ENCODE measurements around the gene ALDH4A1. TPM values are rescaled to one million over a fixed set of nuclear protein-coding genes. Genes with fewer than 3 reads are reported as not detected.

The ALDH4A1 gene
- total RNA-seq, 3 donors from 2014 or later (not counting 1 experiment from before 2014, with no cell fraction given), result 3.4 to 4.1 (median 3.7) TPM

DNA sequence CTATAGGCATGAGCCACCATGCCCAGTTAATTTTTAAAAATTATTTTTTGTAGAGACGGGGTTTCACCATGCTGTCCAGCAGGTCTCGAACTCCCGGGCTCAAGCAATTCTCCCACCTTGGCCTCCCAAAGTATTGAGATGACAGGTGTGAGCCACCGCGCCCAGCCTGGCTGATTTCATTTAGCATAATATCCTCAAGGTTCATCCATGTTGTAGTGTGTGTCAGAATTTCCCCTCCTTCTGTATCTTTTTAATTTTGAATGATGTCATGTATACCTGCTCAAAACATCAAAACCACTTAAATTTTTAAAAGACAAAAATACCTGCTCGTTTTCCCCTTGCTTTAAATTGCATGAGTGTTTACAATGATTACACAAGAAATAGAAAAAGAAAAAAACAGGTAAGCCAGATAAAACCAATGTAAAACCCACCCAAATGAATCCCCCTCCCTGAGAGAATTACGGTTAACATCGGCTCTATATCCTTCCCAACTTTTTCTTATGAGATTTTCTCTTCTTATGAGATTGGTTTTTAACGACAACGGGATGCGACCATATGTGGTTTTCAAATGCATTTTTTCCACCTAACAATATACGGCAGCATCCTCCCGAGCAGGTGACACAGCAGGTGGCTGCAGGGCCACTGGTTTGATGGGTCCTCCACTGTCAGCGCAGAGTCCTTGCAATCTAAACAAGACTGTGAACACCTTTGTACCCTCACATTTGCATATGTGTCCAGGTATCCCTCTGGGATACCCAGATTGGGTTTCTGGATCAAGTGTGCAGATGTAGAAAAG lies 32.0 kb upstream of the ALDH4A1 start:
- WGBS (ENCODE audit: insufficient coverage), result 61% methylated on average over 12 of the region's 14 CpGs
- Histone ChIP-seq H3K4me1 (ENCODE audit: control insufficient read depth, insufficient read depth, low read length) (peaks cover 78% of the 10 kb centered on the region), H3K27me3 (ENCODE audit: control insufficient read depth, insufficient read depth, low read length) (no peaks in the 10 kb centered on the region), H3K27ac (ENCODE audit: low read length) (no peak overlapping the region), H3K4me3 (ENCODE audit: low read length) (no peak overlapping the region), H3K36me3 (ENCODE audit: control insufficient read depth, insufficient read depth, low read length) (no peaks in the 10 kb centered on the region), H3K9me3 (ENCODE audit: control insufficient read depth, insufficient read depth, low read length) (no peaks in the 10 kb centered on the region)
- Mint-ChIP-seq H3K4me3 (peak overlapping the region; percentile 35), H3K27ac (peak overlapping the region; percentile 18 to 63), H3K36me3 (no peaks in the 10 kb centered on the region), H3K9me3 (no peaks in the 10 kb centered on the region), H3K27me3 (ENCODE audit: low read depth in 2 of 2) (no peaks in the 10 kb centered on the region), H3K4me1 (peaks cover 57 to 76% of the 10 kb centered on the region in 2 donors)
- DNase-seq, result peak in 1 of 2 donors; percentile 56
- no peak for ATAC-seq
- TF ChIP-seq, protein P1, sequence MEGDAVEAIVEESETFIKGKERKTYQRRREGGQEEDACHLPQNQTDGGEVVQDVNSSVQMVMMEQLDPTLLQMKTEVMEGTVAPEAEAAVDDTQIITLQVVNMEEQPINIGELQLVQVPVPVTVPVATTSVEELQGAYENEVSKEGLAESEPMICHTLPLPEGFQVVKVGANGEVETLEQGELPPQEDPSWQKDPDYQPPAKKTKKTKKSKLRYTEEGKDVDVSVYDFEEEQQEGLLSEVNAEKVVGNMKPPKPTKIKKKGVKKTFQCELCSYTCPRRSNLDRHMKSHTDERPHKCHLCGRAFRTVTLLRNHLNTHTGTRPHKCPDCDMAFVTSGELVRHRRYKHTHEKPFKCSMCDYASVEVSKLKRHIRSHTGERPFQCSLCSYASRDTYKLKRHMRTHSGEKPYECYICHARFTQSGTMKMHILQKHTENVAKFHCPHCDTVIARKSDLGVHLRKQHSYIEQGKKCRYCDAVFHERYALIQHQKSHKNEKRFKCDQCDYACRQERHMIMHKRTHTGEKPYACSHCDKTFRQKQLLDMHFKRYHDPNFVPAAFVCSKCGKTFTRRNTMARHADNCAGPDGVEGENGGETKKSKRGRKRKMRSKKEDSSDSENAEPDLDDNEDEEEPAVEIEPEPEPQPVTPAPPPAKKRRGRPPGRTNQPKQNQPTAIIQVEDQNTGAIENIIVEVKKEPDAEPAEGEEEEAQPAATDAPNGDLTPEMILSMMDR (IDR thresholded peaks at IDR 0.05), result no peak
- intact Hi-C loops (cut with micrococcal nuclease), result no loop called here

DNA sequence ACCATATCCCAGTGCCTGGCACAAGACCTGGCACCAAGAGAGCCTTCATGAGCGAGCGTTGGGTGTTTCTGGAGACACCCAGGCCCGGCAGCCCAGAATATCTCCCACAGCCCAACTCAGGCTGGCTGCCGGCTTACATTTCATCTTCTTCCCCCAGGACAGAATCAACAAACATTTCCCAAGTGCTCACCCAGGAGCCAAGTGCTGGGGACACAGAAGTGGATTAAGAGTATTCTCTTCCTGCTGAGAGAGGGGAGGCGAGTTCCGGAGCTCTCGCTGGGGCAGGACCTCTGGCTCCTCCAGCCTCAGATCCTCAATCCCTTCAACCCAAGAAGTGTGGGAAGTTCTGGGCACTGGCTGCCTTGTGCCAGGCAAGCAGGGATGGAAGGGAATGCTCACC lies 30.5 kb upstream of the ALDH4A1 start:
- Mint-ChIP-seq H3K9me3 (no peaks in the 10 kb centered on the region), H3K27me3 (ENCODE audit: low read depth in 2 of 2) (no peaks in the 10 kb centered on the region), H3K4me3 (no peak overlapping the region), H3K4me1 (peaks cover 60 to 73% of the 10 kb centered on the region in 2 donors), H3K36me3 (no peaks in the 10 kb centered on the region), H3K27ac (no peak overlapping the region)
- Histone ChIP-seq H3K4me1 (ENCODE audit: control insufficient read depth, insufficient read depth, low read length) (peaks cover 78% of the 10 kb centered on the region), H3K9me3 (ENCODE audit: control insufficient read depth, insufficient read depth, low read length) (no peaks in the 10 kb centered on the region), H3K36me3 (ENCODE audit: control insufficient read depth, insufficient read depth, low read length) (no peaks in the 10 kb centered on the region), H3K27me3 (ENCODE audit: control insufficient read depth, insufficient read depth, low read length) (no peaks in the 10 kb centered on the region), H3K4me3 (ENCODE audit: low read length) (no peak overlapping the region), H3K27ac (ENCODE audit: low read length) (no peak overlapping the region)
- DNase-seq, result no peak
- intact Hi-C loops (cut with micrococcal nuclease), result no loop called here
- ATAC-seq, result no peak
- 79% methylated on average over 3 of the region's 7 CpGs for WGBS (ENCODE audit: insufficient coverage)
- TF ChIP-seq, protein P1 (IDR thresholded peaks at IDR 0.05), result no peak

DNA sequence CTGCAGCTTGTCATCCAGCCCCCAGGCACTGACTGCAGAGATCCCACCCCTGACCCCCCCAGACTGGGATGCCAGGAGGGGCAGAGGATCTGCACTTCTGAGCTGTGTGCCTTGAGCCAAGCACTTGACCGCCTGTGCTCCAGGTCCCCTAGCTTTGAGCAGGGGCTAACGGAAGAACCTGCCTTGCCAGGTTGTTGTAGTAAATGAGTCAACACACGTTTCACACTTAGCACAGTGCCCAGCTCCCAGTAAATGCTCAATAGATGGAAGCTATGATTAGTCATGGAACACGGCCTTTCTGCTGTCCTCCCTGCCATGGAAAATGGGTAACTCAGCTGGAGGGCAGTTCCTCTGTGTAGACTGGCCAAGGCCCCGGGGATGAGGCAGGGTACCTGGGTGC lies 30.0 kb upstream of the ALDH4A1 start:
- Mint-ChIP-seq H3K27me3 (ENCODE audit: low read depth in 2 of 2) (no peaks in the 10 kb centered on the region), H3K4me1 (peaks cover 61 to 78% of the 10 kb centered on the region in 2 donors), H3K9me3 (no peaks in the 10 kb centered on the region), H3K27ac (peak overlapping the region in 1 of 2 donors; percentile 53), H3K36me3 (no peaks in the 10 kb centered on the region), H3K4me3 (peak overlapping the region; percentile 45)
- TF ChIP-seq, protein P1 (IDR thresholded peaks at IDR 0.05), result no peak
- DNase-seq (no peak), ATAC-seq (no peak)
- no peaks in the 10 kb centered on the region for H3K36me3 ChIP-seq (ENCODE audit: control insufficient read depth, insufficient read depth, low read length)
- H3K4me3 ChIP-seq (ENCODE audit: low read length), result no peak overlapping the region
- no peaks in the 10 kb centered on the region for H3K9me3 ChIP-seq (ENCODE audit: control insufficient read depth, insufficient read depth, low read length)
- intact Hi-C loops (cut with micrococcal nuclease), result no loop called here
- no peaks in the 10 kb centered on the region for H3K27me3 ChIP-seq (ENCODE audit: control insufficient read depth, insufficient read depth, low read length)
- H3K4me1 ChIP-seq (ENCODE audit: control insufficient read depth, insufficient read depth, low read length), result peaks cover 78% of the 10 kb centered on the region
- no peak overlapping the region for H3K27ac ChIP-seq (ENCODE audit: low read length)
- WGBS (ENCODE audit: insufficient coverage), result 82% methylated on average over 5 of the region's 5 CpGs
